ENCODE measurements around the gene SRRM3.
"Not testable (repeated sequence)": the region's sequence is repeated elsewhere in the genome, so short reads cannot be mapped to it uniquely, and the experiment has no call there.

SRRM3 gene

DNA sequence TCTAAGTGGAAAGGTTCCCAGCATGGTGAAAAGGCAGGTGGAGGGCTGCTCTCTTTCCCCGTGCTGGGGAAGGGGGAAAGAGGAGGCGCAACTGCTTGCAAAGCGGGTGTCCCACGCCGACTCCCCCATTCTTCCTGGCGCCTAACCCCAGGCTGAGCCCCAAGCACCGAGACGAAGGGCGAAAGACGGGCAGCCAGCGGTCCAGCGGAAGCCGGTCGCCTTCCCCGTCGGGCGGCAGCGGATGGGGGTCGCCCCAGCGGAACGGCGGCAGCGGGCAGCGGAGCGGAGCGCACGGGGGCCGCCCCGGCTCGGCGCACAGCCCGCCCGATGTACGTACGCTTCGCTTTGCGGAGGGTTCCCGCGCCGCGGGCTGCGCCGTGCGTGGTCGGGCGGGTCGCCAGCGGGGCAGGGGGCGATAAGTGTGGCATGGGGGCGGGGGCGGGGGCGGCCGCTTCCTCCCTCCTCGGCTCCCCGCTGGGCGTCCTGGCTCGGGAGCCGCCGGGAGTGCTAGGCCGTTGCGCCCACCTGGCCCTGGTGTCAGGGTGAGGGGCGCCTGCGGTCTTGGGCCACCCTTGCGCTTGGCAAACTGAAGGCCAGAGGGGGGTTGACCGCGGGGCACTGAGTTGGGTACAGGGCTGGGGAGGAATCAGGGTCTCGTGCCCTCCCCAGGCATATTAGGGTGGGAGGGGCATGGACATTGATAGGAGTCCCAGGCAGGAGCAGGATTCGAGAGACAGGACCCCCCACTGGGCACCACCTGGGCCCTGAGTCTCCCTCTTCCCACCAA, 65.6 kb downstream of the SRRM3 start:
- no peak for DNase-seq

GRCh38 chr7:76267894-76268183, 66.1 kb downstream of the SRRM3 start:
- no peak for DNase-seq

- DNase-seq = no peak
Observed at GRCh38 chr7:76268376-76268775, 66.7 kb downstream of the SRRM3 start.

DNA sequence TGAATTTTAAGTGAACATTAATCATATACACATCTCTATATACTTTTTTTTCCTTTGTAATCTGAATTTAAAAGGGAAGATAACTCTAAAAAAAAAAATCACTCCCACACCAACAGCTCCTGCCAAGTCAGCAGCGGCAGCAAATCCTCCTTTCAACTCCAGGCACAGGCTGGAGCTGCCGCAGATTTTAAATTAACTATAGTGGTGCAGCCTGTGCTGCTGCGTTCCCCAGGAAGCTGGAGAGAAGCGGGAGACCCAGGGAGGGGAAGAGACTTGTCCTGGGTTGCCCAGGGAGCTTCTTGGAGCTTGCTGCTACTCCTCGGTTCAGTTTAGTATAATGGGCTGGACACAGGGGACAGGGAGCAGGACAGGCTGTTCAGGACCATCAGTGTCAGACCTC, 68.2 kb downstream of the SRRM3 start:
- DNase-seq = no peak

- DNase-seq = not testable (repeated sequence)
Observed at GRCh38 chr7:76271384-76271783, 69.7 kb downstream of the SRRM3 start.

- DNase-seq = no peak
Observed at GRCh38 chr7:76272142-76272541, 70.4 kb downstream of the SRRM3 start.

- no peak for DNase-seq
Observed at GRCh38 chr7:76272851-76273497, 71.3 kb downstream of the SRRM3 start.

DNA sequence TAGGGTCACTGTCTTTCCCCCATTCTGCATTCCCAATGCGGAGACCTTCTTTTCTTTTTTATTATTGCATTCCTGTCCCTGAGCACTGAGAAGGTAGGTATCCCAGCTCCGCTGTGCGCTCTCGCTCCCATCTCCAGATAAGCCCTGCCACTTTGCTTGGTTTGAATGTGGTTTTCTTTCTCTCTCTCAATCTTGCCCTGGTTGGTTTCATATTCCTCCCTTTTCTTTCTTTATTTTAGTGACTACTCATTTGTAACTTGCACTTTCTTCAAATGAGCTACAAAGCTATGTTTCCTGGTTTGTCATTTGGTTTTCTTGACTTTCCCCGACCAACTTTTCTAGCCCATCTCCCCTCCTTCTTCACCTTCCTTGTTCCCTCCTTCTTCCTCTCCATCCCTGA, 71.8 kb downstream of the SRRM3 start:
- DNase-seq = no peak

DNA sequence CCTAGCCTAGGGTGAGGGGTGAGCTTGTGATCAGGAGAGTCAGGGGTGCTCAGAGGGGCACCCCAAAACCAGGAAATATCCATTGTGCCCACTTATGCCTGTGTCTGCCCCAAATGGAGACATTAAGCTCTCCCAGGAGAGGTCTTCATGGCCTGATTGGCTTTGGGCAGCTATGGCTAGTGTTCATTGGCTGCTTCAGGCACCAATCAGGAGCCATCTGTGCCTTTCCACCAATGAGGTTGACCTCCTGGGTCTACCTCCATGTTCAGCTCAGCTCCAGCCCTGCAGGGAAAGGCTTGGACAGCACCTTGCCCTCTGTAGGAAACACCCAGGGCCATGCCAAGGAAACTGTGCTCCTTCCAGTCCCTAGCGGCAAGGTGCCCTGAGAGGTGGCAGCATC, 76.8 kb downstream of the SRRM3 start:
- no peak for DNase-seq

- no peak for DNase-seq
Observed at GRCh38 chr7:76280408-76280807, 78.7 kb downstream of the SRRM3 start.

- DNase-seq = no peak
Observed at GRCh38 chr7:76281006-76281705, 79.5 kb downstream of the SRRM3 start.

- no peak for DNase-seq
Observed at GRCh38 chr7:76281706-76282343, 80.1 kb downstream of the SRRM3 start.

DNA sequence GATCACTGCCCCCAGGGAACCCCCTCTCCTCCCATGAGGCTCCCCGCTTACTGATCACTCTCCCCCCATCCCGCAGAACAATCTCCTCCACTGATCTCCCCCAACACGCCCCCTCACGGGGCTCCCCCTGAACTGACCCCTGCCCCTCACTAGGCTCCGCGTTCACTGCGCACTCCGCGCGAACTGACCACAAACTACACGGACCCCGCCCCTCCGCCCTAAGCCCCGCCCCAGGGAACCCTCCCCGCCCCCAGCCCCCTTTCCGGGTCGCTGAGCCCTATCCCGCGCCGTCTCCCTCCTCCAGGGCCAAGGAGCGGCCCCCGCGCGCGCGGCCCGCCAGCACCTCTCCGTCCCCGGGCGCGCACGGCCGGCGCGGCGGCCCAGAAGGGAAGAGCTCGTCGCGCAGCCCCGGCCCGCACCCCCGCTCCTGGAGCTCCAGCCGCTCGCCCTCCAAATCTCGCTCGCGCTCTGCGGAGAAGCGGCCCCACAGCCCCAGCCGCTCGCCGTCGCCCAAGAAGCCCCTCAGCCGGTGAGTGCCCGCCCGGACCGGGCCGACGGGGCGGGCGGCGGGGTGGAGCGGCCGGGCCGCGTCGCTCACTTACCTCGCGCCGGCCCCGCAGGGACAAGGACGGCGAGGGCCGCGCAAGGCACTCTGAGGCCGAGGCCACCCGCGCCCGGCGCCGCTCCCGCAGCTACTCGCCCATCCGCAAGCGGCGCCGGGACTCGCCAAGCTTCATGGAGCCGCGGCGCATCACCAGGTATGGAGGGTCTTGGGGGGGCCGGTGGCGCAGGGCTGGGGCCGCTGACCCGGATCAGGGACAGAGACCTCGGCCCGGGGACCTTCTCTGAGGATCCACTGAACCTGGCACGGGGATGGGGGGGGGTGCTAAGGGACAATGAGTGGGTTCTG, 80.9 kb downstream of the SRRM3 start:
- DNase-seq = no peak

DNA sequence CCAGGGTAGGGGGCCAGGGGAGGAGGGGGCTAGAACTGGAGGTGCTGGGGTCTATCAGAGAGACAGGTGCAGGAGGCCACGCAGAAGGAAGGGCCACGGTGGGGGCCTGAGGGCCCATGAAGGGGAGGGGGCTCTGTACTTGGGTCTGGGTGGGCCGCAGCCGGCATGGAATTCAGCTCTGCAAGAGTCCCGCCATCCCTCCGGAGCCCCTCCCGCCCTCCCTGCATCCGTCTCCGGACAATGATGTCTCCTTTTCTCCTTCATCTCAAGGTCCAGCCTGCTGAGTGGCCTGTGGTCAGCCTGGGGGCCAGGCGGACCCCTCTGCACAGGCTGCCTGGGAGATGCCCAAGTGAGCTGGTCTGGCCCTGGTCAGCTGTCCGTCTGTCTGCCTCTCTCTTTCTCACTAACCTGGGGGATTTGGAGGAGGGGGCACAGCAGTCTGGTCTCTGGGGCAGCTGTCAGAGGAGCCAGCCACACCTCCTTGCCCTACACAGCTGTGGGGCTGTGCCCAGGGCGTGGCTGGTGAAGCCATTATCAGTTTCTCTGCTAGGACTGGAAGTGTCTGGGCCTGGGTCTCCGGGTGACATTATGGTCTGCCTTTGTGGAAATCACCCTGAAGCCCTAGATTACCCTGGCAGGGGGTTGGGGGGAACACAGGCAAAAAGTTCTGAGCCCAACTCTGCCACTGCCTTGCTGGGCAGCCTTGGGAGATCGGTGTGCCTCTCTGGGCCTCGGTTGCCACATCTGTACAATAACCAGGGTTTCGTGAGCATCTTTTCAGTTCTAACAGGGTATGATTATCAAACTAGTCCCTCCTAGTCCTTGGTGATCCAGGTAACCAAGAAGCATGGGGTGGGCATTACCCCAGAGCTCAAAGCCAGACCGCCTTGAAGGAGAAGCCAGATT, 81.8 kb downstream of the SRRM3 start:
- no peak for DNase-seq

GRCh38 chr7:76285604-76286374, 84.1 kb downstream of the SRRM3 start:
- DNase-seq = no peak

- DNase-seq = no peak
Observed at GRCh38 chr7:76286842-76287403, 85.2 kb downstream of the SRRM3 start.

- DNase-seq = not testable (repeated sequence)
Observed at GRCh38 chr7:76290847-76291350, 89.2 kb downstream of the SRRM3 start.

GRCh38 chr7:76291351-76292212, 89.9 kb downstream of the SRRM3 start:
- DNase-seq = peak; percentile 39

DNA sequence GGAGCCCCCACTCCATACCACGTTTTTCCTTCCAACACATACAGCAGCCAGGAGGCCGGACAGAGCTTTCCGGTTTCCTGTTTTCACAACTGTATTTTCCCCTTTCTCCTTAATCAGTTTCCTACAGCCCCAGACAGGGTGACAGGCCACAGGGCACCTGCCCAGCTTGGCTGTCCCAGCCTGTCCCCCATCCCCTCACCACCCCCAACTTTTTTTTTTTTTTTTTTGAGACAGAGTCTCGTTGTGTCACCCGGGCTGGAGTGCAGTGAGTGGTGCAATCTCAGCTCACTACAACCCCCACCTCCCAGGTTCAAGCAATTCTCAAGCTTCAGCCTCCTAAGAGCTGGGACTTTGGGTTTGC, 90.5 kb downstream of the SRRM3 start:
- DNase-seq = no peak

Data from cortex of kidney (tissue), 1 donor.